HL-60/S4 treated with retinoic acid at 250 ng/mL for 4 days and 3 days (cell line): Measurements from ENCODE around the gene UBLCP1.
"Not testable (repeated sequence)": the region's sequence is repeated elsewhere in the genome, so short reads cannot be mapped to it uniquely, and the experiment has no call there.

Experiments
- in situ Hi-C: fragments of 300-500 bp; cut with MboI; formaldehyde crosslinking; loops from 2 replicates; pipeline ENCODE4 v1.7.0; 2022; ENCODE audit warnings: low sequenced_read_pairs

Gene UBLCP1

DNA sequence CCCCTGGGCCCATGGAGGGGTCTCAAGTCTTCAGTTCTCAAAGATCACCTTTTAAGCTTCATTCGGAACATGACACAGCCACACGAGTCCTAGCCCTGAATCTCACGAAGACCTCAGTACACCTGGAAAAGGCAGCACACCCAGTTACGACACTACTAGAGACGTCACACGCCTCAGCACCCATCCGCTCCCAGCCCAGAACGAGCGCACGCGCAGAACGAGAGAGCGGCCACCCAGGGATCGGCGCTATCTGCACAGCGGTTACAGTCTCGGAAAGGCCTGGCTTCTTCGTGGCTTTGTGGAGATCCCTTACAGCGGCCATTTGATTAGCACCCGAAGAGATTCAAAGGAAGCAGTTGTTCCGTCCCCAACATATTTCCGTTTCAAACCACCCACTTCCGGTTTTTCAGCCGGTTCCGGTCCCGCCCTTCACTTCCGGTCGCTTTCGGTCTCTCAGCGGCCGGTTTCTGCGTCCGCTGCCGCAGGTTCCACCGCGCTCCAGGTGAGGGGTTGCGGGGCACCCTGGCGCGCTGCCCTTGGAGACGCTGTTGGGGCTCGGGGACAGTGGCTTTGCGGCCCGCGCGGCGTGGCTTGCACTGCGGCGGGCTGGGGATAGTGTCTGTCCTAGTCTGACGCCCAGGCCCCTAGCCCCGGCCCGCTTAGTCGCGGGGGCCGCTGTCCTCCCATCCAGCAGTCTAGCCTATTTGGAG is at the start of gene UBLCP1:
TSS of gene UBLCP1 (plus strand) at position 432 of the 710 bp plus-strand sequence. CDS start 5,626 bp downstream, outside the sequence.
- in situ Hi-C loops: no loop called here

GRCh38 chr5:159214486-159215271 is 48.4 kb upstream of the UBLCP1 start:
- in situ Hi-C loops: no loop called here

GRCh38 chr5:159215886-159216285 is 47.2 kb upstream of the UBLCP1 start:
- in situ Hi-C loops: no loop called here

DNA sequence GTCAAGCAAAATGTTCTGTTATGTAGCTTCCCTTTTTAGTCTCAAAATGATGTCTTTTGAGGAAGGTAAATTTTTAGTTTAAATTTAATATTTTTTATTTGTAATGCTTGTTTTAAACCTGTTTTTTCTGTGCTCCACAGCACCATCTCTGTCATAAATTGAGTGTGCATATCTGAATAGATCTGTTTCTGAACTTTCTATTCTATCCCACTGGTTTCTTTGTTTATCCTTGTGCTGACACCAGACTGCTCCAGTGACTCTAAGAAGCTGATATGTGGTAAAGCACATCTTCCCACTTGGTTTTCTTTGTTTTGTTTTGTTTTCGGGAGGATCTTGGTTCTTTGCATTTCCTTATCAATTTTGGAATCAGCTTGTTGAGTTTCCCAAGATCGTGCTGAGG is 46.6 kb upstream of the UBLCP1 start:
- in situ Hi-C loops: no loop called here

- in situ Hi-C loops: no loop called here
Measured at GRCh38 chr5:159217236-159217635, 45.9 kb upstream of the UBLCP1 start.

DNA sequence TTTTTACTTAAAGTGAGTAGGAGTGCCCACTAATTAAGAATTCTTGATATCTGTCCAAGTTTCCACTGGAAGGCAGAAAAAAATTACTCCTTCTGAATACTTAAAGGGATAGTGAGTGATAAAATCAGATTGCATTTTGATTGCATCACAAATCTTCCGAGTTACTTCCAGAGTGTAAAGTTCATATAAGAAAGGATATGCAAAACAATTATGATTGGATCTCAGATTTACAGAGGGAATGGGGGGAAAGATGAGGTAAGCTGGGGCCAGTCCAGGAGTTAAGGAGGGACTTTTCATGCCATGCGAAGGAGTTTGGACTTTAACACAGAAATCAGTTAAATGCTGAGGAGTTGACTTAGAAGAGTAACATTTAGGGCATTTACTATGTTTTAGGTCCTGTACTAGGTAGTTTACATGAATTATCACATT is 44.5 kb upstream of the UBLCP1 start:
- in situ Hi-C loops: no loop called here

DNA sequence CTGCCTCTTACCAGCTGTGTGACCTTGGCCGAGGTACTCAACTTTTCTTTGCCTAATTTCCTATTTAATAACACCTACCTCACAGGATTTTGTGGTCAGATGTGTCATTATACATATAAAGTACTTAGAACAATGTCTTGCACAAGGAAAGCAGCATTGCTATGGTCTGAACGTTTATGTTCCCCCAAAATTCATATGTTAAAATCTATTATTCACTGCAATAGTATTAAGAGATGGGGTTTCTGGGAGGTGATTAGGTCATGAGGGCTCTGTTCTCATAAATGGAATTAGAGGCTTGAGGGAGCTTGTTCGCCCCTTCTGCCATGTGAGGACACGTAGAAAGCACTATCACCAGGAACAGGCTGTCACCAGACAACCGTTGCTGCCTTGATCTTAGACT is 42.9 kb upstream of the UBLCP1 start:
- in situ Hi-C loops: no loop called here

GRCh38 chr5:159223469-159223868 is 39.6 kb upstream of the UBLCP1 start:
- in situ Hi-C loops: no loop called here

DNA sequence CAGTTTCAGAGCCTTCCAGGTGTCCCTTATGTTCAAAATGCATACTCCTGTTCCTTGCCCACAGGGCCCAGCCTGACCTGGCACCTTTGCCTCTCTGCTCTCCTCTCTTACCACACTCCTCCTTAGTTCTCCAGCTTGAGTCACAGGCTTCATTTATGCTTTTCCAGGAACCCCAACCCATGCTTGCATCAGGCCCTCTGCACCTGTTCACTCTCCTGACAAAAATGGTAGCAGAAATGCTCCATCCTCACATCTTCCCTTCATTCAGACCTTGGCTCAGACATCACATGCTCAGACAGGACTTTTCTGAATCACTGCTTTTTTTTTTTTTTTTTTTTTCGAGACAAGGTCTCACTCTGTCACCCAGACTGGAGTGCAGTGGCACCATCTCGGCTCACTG is 38.6 kb upstream of the UBLCP1 start:
- in situ Hi-C loops: no loop called here

GRCh38 chr5:159226451-159226850 is 36.6 kb upstream of the UBLCP1 start:
- in situ Hi-C loops: no loop called here

DNA sequence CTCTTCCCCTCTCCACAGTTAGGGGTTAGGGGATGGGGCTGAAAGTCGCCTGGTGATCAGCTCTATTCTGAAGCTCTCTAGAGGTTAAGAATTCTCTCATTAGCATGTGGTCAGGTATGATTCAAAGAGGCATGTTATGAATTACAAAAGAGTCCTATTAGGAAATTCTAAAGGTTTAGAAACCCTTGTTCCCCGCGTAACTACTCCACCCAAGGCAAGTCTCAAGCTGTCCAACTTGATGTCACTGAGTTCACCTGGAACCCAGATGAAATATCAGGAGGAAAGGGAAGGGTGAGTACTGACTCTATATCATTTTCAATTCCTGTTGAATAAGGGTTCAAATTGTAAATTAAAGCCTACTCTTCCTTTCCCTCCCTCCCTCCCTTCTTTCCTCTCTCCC is 35.6 kb upstream of the UBLCP1 start:
- in situ Hi-C loops: no loop called here

- in situ Hi-C loops: not testable (repeated sequence)
Measured at GRCh38 chr5:159228097-159228496, 35.0 kb upstream of the UBLCP1 start.

- in situ Hi-C loops: no loop called here
Measured at GRCh38 chr5:159230657-159231056, 32.4 kb upstream of the UBLCP1 start.

DNA sequence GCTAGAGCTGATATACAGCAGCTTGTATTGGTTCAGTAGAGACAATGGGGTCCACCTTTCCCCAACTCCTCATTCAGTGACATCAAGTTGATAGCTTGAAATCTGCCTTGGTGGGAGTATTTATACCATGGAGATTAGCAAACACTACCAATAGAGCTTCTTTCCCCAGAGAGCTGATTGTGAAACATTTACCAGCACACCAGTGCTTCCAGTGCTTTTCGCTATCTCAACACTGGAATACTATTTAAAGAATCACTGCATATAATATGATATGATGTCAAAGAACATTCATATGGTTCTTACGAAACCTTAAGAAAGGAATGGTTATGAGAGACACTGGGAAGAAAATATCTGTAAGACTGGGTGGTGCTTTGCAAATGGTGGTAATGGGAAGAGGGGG is 31.9 kb upstream of the UBLCP1 start:
- in situ Hi-C loops: no loop called here

- in situ Hi-C loops: not testable (repeated sequence)
Measured at GRCh38 chr5:159235871-159236520, 27.1 kb upstream of the UBLCP1 start.

DNA sequence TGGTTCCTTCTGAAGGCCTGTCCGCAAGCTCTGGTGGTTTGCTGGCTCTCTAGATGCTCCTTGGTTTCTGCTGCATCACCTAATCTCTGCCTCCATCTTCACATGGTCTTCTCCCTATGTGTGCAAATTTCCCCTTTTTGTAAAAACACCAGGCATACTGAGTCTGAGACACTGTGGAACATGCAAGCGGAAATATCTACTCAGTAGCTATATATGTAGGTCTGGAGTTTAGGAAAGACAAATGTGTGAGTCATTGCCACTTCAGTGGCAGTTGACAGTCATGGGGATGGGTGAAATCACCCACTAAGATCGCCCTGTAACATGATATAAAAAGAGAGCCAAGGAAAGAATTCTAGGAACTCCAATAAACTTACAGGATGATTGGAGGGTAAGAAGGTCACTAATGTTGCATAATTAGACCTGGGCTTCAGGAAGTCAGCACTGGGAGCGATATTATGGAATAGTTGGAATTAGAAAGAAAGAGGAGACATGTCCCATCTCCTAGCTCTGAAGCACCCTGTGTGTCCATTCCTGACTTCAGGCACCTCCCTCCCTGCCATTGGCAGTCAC is 22.7 kb upstream of the UBLCP1 start:
- in situ Hi-C loops: no loop called here

DNA sequence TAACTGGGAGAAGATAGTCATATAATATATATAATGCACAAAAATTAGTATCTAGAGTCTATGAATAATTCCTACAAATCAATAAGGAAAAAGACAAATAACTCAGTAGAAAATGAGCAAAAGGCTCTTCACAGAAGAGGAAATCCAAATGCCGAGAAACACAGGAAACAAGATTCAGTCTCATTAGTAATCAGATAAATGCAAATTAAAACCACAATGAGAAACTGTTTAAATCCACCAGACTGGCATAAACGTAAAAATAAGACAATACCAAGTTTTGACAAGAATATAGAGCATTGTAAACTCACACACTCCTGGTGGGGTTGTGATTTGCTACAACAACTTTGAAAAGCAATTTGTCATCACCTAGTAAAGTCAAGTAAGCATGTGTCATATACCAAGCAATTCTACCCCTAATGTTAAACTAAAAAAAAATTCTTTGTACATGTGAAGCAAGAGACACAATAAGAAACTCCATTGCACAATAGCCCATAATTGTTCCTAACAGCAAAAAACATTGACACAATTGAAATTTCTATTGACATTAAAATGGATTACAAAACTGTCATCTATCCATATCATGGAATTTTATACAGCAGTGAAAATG is 21.0 kb upstream of the UBLCP1 start:
- in situ Hi-C loops: no loop called here

DNA sequence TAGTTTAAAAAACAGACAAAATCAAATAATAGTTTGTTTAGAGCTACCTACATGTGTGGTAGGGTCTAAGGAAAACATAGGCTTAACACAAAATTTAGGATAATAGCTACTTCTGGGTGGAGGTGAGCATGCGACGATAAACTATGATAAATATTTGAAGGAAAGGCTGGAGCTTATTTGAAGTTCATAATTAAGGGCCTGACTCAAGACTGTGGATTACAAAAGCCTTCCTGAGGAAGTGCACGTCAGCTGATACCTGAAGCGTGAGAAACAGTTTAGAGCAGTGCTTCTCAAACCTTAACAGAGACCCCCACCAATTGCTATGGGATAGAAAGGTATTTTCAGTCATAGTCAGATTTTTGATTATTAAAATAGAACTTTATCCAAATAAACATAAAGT is 20.4 kb upstream of the UBLCP1 start:
- in situ Hi-C loops: no loop called here

DNA sequence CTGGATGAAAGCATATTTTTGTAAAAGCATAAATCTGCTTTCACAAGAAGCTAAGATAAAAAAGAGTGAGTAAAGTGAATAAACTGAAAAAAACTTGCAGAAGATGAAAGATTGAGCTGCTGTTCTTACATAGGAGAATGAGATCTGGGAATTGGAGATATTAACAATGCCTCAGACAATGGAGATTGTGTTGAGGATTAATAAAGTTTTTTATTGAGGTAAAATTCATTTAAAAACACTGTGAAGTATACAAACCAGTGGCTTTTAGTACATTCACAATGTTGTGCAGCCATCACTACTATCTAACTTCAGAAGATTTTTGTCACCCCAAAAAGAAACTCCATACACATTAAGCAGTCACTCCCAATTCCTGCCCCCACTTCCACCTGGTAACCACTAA is 19.7 kb upstream of the UBLCP1 start:
- in situ Hi-C loops: no loop called here

GRCh38 chr5:159244163-159244562 is 18.9 kb upstream of the UBLCP1 start:
- in situ Hi-C loops: no loop called here

GRCh38 chr5:159244890-159245289 is 18.2 kb upstream of the UBLCP1 start:
- in situ Hi-C loops: no loop called here
